ENCODE measurements around the gene RALGPS1.

DNA sequence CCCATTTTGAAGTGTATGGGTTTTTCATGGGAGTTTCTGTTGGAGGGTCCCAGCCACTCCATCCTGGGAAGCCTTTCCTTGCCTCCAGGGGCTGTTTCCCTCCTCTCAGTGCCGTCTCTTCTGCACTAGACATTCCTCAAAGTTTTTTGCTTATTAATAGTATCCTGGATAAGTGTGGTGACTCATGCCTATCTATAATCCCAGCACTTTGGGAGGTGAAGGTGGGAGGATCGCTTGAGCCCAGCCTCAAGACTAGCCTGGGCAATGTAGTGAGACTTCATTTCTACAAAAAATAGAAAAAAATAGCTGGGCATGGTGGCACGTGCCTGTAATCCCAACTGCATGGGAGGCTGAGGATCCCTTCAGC is 43.1 kb downstream of the RALGPS1 start:
- TF ChIP-seq POLR2A (IDR thresholded peaks at IDR 0.05), result no peak
- TF ChIP-seq, protein P1, sequence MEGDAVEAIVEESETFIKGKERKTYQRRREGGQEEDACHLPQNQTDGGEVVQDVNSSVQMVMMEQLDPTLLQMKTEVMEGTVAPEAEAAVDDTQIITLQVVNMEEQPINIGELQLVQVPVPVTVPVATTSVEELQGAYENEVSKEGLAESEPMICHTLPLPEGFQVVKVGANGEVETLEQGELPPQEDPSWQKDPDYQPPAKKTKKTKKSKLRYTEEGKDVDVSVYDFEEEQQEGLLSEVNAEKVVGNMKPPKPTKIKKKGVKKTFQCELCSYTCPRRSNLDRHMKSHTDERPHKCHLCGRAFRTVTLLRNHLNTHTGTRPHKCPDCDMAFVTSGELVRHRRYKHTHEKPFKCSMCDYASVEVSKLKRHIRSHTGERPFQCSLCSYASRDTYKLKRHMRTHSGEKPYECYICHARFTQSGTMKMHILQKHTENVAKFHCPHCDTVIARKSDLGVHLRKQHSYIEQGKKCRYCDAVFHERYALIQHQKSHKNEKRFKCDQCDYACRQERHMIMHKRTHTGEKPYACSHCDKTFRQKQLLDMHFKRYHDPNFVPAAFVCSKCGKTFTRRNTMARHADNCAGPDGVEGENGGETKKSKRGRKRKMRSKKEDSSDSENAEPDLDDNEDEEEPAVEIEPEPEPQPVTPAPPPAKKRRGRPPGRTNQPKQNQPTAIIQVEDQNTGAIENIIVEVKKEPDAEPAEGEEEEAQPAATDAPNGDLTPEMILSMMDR (IDR thresholded peaks at IDR 0.05), result no peak

All from lower leg skin (tissue), 3 donors.